ENCODE measurements around the gene PPP1R26.

PPP1R26 gene

DNA sequence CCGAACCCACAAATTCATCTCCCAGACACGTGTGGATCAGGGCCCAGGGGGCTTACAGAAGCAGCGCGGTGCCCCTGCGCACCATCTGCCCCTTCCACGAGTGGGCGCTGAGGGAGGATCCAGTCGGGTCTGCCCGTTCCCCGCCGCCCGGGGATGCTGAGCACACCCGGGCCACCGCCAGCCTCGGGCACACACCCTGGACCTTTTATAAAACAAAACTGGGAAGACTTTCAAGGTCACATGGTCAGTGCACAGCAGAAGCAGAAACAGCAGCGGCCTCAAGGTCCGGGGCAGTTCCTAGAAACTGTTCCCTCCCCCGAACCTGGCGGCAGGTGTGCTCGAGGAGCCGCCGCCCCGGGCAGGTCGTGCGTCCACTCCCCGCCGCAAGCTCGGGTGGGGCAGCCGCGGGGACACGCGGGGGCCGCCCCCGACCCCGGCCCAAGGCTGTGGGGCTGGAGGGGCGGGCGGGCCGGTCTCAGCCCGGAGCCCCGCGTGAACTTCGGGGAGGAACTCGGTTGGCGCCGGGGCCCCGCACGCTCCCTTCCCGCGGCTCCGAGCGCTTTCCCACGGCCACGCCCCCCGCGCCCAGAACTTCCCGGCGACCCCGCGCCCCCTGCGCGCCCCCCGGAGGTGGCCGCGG, 633 bp upstream of the PPP1R26 start:
- TF ChIP-seq GATA1 (IDR thresholded peaks at IDR 0.05; ENCODE audit: low read depth, low read length) (no peak), POLR2A (IDR thresholded peaks at IDR 0.05; ENCODE audit: low read length) (no peak)
- DNase-seq = no peak

DNA sequence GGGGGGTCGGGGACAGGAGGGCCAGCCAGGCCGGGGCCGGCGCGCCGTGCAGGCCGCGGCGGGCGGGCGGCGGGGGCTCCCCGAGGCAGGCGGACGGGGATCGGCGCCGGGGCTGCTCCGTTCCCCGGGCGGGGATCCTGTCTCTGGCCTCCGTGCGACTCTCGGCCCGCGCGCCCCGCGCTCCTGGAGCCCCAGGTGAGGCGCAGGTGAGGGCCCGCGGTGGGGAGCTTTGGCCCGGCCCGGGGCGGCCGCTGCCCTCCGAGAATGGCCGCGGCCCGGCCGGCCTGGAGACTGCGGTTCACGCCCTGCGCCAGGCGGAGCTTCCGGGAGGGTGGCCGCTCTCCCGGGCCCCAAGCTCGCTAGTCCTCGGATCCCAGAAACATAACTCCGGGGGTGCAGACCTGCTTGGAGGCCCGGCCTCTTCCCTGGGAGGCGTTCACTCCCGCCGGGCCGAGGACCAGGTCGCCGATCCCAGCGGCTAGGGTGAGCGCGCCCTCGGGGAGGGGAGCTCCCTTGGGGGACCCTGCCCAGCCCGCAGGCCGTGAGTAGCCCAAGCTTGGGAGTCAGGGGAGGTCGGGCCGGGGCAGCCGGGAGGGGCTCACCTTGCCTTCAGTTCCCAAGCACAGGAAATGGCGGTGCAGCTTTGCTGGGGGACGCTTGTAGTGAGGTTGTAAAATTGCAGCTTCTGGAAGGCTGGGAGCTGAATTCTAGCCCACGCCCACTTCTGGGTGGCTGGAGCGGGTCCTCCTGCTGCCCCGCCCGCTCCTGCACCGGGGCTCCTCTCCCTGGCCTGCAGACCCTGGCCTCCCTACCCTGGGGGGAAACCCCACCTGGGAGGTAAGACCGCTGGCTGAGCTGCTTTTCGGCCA, 723 bp downstream of the PPP1R26 start:
- peak; percentile 26 to 31 for DNase-seq
- TF ChIP-seq POLR2A (IDR thresholded peaks at IDR 0.05; ENCODE audit: low read length) (no peak), GATA1 (IDR thresholded peaks at IDR 0.05; ENCODE audit: low read depth, low read length) (no peak)

DNA sequence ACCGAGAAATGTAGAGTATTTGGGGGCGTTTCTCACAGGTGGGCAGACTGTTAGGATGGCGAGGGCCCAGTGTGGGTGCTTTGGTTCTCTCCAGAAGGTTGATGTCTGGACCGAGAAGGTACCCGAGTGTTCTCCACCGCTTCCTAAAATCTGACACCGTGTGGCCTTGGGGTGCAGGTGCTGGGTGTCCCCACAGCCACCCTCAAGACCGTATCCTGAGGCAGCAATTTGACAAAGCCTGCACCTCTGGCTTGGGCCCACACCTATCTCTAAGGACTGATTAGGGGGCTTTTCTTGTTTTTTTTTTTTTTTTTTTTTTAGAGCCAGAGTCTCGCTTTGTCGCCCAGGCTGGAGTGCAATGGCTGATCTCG, 1.3 kb downstream of the PPP1R26 start:
- TF ChIP-seq POLR2A (IDR thresholded peaks at IDR 0.05; ENCODE audit: low read length) (no peak), GATA1 (IDR thresholded peaks at IDR 0.05; ENCODE audit: low read depth, low read length) (no peak)
- no peak for DNase-seq

DNA sequence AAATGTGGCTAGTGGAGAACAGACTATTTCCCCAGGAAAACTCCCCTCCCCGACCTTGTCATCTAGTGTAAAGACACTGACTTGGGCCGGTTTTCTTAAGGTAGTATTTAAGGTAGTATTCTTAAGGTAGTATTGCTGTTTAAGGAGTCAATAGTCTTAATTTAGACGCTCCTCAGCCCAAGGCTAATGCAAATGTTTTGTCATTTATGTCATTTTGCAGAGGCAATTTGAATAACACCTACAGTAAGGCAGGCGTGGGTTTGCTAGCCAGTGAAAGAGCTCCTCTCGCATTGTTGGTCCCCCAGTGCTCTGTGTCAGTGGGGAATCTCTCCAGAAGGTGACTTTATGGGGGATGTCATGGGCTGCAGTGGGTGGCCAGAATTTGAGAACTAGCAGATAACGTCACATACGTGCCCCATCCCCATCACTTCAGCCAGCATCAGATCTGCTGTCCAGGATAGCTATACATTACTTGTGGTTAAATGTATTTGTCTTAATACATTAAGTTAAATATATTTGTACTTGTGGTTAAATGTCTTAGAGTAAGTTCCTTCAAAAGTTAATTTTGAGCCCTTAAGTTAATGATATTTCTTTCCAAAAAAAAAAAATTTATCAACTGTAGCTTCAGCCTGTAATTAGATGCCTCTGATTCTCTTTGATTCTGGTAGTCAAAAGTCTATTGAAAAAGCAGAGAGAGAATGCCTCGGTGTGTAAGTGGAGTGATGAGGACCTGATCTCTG, 2.6 kb downstream of the PPP1R26 start:
- TF ChIP-seq GATA1 (IDR thresholded peaks at IDR 0.05; ENCODE audit: low read depth, low read length) (no peak), POLR2A (IDR thresholded peaks at IDR 0.05; ENCODE audit: low read length) (no peak)
- no peak for DNase-seq

DNA sequence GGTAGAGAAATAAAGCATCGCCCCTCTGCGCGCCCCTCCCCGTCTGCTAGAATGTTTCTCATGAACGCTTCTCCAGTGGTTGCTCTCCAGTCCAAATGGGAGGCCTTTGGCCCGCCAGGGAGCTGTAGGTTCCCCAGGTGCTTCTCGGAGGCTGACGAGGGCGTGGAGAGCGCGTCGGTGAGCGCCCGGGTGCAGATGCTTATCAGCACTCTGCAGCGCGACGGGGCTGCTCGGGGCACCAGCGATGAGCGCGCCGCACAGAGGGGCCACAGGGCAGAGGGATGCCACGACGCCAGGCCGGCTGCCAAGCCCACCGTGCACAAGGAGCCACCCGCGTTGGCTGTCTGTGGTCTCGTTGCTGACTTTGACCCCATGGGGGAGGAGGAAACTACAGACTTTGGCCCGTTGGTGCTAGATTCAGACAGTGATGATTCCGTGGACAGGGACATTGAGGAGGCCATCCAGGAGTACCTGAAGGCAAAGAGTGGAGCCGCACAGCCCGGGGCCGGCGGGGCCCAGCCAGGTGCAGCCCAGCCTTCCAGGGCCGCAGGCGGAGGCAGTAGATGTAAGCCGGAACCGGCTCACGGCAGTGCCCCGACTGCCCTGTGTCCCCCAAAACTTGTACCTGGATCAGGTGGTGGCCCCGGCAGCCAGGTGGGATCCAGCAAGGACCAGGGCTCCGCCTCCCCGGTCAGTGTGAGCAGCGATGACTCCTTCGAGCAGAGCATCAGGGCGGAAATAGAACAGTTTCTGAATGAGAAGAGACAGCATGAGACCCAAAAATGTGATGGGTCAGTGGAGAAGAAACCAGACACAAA, 5.1 kb downstream of the PPP1R26 start:
- no peak for DNase-seq
- TF ChIP-seq GATA1 (IDR thresholded peaks at IDR 0.05; ENCODE audit: low read depth, low read length) = no peak
- no peak for TF ChIP-seq POLR2A (IDR thresholded peaks at IDR 0.05; ENCODE audit: low read length)

DNA sequence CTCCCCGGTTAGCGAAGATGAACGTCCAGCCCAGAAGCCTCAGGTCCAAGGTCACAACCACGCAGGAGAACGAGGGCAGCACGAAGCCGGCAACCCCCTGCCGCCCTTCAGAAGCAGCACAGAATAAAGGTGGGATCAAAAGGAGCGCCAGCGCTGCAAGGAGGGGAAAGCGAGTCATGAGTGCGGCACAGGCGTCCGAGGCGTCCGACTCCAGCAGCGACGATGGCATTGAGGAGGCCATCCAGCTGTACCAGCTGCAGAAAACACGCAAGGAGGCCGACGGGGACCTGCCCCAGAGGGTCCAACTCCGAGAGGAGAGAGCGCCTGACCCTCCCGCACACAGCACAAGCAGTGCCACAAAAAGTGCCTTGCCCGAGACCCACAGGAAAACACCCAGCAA, 5.8 kb downstream of the PPP1R26 start:
- no peak for TF ChIP-seq GATA1 (IDR thresholded peaks at IDR 0.05; ENCODE audit: low read depth, low read length)
- DNase-seq = no peak

DNA sequence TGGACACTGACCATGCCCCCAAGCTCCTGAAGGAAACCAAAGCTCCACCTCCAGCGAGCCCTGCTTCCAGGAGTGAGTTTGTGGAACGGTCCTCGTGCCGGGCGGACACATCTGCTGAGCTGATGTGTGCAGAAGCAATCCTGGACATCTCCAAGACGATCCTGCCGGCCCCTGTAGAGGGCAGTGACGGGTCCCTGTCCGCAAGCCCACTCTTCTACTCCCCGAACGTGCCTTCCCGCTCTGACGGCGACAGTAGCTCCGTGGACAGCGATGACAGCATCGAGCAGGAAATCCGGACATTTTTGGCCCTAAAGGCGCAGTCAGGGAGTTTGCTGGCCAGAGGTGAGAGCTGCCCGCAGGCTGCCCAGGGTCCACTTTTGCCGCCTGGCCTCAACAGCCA, 6.2 kb downstream of the PPP1R26 start:
- DNase-seq = no peak
- TF ChIP-seq POLR2A (IDR thresholded peaks at IDR 0.05; ENCODE audit: low read length) (no peak), GATA1 (IDR thresholded peaks at IDR 0.05; ENCODE audit: low read depth, low read length) (no peak)

DNA sequence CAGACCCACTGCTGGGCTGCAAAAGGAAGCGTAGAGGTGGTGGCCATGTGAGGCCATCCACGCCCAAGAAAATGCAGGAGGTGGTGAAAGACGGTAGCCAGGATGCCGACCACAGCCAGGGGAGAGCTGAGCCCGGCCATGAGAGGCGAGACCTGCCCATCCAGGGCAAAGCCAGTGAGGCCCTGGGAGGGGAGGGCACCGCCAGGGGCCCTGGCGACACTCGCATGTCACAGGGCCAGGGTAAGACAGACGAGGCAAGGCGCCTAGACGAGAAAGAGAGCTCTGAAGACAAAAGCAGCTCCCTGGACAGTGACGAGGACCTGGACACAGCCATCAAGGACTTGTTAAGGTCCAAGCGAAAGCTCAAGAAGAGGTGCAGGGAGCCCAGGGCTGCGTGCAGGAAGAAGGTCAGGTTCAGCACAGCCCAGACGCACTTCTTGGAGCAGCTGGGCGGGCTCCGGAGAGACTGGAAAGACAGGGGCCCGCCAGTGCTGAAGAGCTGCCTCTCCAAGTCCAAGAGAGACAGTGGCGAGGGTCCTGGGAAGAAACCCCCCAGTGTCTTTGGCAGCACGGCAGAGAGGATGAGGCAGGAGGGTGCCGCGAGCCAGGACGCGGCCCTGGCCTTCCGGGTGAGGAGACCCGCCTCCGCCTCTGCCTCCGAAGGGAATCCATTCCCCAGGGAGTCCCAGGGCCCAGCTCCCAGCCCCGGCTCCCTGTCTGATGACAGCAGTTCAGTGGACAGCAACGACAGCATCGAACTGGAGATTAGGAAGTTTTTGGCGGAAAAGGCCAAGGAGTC, 6.9 kb downstream of the PPP1R26 start:
- TF ChIP-seq POLR2A (IDR thresholded peaks at IDR 0.05; ENCODE audit: low read length) (no peak), GATA1 (IDR thresholded peaks at IDR 0.05; ENCODE audit: low read depth, low read length) (no peak)
- no peak for DNase-seq

DNA sequence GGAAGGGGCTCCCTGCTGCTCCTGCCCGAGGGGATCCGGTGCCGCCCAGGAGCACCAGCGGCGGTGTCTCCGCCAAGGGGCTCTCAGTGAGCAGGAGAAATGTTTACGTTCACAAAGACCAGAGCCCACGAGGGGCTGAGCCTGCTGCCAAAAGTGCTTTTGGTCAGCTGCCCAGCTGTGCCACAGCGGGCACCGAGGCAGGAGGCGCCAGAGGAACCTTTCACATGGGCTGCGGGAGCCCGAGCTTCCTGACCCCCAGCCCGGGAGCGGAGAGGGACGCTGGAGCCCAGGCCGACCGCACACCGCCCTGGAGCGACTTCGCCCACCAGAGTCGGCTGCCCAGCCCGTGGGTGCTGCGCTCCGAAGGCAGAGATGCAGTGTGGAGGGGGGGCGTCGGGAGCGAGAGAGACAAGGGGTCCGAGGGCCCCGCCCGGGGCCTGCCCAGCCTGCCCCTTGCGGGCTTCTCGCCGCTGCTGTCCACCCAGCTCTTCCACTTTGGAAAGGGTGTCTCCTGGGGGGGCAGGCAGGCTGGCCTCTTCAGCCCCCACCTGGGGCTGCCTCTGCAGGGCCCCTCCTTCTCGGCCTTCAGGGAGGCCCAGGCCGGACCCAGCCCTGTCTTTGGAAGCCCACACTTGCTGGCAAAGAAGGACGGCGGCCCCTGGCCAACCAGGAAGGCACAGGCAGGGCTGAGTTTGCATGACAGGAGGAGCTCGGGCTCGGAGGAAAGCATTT, 7.9 kb downstream of the PPP1R26 start:
- TF ChIP-seq POLR2A (IDR thresholded peaks at IDR 0.05; ENCODE audit: low read length) = no peak
- no peak for TF ChIP-seq GATA1 (IDR thresholded peaks at IDR 0.05; ENCODE audit: low read depth, low read length)
- no peak for DNase-seq

DNA sequence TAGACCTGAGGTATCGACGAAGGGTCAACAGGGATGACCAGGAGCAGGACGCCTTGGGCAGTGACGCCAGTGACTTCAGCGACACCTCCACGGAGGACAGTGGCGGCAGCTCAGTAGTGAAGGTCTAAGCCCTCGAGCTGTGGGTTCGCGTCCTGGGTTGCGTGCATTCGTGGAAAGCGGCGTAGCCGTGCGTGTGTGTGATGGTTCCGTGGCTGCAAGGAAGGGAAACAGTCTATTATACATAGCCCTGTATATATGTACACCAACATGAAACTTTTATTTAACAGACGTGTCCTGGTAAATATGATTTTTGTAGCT, 8.4 kb downstream of the PPP1R26 start:
- no peak for TF ChIP-seq POLR2A (IDR thresholded peaks at IDR 0.05; ENCODE audit: low read length)
- TF ChIP-seq GATA1 (IDR thresholded peaks at IDR 0.05; ENCODE audit: low read depth, low read length) = no peak
- no peak for DNase-seq

DNA sequence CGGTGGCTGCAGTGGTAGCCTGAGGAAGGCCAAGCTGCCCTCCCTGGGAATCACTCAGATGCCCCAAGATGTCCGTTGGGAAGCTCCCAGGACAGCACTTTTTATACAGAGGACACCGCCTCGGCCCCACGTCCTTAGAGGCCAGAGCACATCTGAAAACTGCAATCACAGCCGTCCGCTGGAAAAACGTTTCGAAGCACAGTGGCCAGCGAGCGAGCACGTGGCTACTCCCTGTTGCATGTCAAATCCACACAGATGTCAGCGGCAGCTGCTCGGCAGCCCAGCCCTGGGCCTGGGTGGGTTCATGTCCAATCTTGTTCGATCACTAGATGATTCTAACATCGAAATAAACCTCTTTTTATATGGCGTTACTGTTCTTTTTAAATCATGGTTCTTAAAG, 8.9 kb downstream of the PPP1R26 start:
- no peak for TF ChIP-seq POLR2A (IDR thresholded peaks at IDR 0.05; ENCODE audit: low read length)
- TF ChIP-seq GATA1 (IDR thresholded peaks at IDR 0.05; ENCODE audit: low read depth, low read length) = no peak
- no peak for DNase-seq

DNA sequence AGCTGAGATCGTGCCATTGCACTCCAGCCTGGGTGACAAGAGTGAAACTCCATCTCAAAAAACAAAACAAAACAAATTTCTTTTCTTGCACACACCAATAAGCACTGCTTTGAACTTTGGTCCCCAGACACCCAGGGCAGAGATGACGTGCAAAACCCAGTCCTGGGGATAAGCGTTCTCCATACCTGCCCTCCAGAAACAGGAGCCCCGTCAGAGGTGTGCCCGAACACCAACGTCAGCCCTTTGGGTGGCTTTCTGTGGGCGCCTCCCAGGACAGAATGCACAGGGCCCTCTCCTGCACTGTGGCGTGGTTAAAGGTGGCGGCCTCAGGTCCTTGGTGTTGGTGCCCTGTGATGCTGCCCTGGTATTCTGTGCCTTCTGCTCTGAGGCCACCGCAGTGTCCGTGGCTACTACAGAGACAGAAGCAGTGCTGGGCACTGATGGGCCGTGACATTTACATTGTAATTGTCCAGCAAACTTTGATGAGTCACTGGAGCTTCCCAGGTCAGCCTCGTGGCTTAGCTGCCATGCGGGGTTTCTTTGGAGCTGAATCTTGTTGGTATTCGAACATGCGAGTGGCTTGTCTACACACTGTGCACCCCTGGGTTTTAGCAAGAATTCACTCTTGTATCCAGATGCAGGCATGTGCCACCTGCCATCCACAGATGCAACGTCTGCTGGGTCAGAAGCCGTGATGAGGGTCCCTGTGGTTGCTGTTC, 9.8 kb downstream of the PPP1R26 start:
- DNase-seq = no peak
- TF ChIP-seq POLR2A (IDR thresholded peaks at IDR 0.05; ENCODE audit: low read length) (no peak), GATA1 (IDR thresholded peaks at IDR 0.05; ENCODE audit: low read depth, low read length) (no peak)

Data from erythroblast (primary cell).